GM12864 (cell line): Measurements from ENCODE around the gene APC2.
"Not testable (repeated sequence)": the region's sequence is repeated elsewhere in the genome, so short reads cannot be mapped to it uniquely, and the experiment has no call there.

ENCODE experiments used
- DNase-seq: peaks from one replicate; pipeline ENCODE4 v3.0.0-alpha.2; 2011; ENCODE audit warnings: low read depth
- H3K4me3 ChIP-seq: 2 replicates; pipeline ENCODE4 v1.5.1; 2011; ENCODE audit warnings: mild to moderate bottlenecking, low read depth, low read length, control low read depth
- TF ChIP-seq, protein P1 (sequence below): IDR thresholded peaks from 2 replicates; pipeline ENCODE4 v1.5.1; 2011; ENCODE audit warnings: low read depth, mild to moderate bottlenecking, moderate library complexity, low read length, control low read depth, inconsistent platforms; ENCODE audit errors: missing control alignments

The APC2 gene

DNA sequence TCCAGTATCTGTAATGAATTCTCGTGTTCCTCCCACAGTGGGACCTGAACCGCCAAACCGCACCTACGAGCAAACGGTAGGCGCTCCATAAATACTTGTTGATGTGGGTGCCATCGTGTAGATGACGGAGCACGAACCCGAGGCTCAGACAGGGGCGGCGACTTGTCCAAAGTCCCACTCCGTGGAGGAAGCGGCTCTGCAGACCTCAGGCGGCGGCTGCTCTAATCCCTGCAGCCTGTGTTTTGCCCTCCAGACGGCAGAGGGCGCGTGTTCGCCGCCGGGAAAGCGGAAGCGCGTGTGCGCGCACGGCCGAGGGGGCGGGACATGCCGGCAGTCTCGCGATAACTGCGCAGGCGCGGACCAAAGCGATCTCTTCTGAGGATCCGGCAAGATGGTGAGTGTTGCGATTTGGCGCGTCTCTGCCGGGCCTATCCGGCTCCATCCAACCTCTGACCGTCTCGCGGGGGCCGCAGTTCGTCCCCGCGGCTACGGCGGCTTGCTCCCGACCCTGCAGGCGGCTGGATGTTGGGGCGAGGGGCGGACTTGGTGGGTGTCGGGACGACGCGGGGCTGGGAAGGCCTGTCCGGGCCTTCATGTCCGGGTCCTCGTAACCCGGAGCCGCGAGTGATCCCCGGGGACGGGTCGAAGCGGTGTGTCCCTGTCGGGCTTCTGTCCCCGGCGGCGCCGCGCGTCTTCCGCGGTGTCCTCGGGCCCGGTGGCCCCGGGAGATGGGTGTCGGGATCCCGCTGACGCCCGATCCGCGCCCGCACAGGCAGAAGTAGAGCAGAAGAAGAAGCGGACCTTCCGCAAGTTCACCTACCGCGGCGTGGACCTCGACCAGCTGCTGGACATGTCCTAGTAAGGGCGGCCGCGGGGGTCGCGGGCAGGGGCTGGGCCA lies 11.6 kb upstream of the APC2 start, which contains the start of gene RPS15:
Gene RPS15, plus strand, starts transcription at position 362 of the 898 bp plus-strand sequence. Its CDS starts 30 bp downstream, at position 392.
- TF ChIP-seq, protein P1, sequence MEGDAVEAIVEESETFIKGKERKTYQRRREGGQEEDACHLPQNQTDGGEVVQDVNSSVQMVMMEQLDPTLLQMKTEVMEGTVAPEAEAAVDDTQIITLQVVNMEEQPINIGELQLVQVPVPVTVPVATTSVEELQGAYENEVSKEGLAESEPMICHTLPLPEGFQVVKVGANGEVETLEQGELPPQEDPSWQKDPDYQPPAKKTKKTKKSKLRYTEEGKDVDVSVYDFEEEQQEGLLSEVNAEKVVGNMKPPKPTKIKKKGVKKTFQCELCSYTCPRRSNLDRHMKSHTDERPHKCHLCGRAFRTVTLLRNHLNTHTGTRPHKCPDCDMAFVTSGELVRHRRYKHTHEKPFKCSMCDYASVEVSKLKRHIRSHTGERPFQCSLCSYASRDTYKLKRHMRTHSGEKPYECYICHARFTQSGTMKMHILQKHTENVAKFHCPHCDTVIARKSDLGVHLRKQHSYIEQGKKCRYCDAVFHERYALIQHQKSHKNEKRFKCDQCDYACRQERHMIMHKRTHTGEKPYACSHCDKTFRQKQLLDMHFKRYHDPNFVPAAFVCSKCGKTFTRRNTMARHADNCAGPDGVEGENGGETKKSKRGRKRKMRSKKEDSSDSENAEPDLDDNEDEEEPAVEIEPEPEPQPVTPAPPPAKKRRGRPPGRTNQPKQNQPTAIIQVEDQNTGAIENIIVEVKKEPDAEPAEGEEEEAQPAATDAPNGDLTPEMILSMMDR = peak; percentile 92
- peak; percentile 85 for DNase-seq
- H3K4me3 ChIP-seq = peak within 1 kb of the TSS; percentile 74

DNA sequence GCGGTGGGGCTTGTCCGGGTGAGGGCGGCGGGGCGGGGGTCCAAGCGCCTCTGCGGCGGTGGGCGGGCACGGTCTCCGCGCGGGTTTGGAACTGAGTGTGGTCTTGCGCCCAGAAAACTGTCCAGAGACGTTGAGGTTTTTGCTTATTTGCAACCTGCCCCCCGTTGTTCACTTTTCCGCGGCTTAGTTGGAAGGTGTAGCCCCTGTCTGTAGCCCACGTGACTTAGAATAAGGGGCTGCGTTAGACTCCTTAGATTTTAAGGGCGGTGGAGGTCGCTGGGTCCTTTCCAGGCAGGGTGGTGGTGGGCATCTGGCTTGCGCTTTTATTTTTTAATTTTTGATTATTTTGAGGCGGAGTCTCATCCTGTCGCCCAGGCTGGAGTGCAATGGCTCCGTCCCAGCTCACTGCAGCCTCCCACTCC lies 11.0 kb upstream of the APC2 start:
- H3K4me3 ChIP-seq = peak overlapping the region; percentile 74
- no peak for DNase-seq
- TF ChIP-seq, protein P1 = no peak

DNA sequence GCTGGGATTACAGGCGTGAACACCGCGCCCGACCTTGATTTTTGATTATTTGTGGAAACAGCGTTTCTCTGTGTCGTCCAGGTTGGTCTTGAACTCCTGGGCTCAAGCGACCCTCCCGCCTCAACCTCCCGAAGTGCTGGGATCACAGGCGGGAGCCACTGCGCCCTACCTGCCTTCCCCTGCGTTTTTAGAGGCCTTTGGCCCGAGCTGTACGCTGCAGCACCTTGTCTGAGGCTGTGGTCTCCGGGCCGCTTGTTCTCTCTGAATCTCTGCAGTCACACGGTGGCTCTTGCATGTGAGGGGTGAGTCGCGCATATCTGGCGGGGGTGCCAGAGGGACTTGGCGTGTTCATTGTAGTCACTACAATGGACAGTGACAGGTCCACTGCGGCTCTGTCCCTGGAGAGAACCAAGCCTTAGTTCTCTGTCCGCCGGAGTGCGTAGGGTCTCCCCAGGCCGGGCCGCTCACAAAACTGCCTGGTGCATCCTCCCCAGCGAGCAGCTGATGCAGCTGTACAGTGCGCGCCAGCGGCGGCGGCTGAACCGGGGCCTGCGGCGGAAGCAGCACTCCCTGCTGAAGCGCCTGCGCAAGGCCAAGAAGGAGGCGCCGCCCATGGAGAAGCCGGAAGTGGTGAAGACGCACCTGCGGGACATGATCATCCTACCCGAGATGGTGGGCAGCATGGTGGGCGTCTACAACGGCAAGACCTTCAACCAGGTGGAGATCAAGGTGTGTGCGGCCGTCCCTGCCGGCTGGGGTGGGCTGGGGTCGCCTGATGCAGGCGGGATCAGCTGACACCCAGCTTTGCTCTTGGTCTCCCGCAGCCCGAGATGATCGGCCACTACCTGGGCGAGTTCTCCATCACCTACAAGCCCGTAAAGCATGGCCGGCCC lies 10.2 kb upstream of the APC2 start:
- peak overlapping the region; percentile 74 for H3K4me3 ChIP-seq
- not testable (repeated sequence) for DNase-seq

DNA sequence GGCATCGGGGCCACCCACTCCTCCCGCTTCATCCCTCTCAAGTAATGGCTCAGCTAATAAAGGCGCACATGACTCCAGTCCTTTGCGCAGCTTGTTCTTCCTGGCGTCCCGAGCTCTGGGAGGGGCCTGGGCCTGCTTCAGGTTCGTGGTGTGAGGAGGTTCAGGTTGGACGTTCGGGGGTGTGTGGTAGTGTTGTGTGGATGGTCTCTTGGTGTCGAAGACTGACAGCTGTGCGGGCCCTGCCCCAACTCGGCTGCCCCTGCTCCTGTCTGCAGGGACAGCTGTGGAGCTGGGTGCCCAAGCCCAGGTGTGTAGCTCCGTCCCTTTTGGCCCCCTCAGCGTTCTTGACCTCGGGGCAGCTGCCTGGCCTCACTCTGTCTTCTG lies 9.5 kb upstream of the APC2 start:
- no peak for DNase-seq
- peak overlapping the region; percentile 74 for H3K4me3 ChIP-seq
- TF ChIP-seq, protein P1 = no peak

DNA sequence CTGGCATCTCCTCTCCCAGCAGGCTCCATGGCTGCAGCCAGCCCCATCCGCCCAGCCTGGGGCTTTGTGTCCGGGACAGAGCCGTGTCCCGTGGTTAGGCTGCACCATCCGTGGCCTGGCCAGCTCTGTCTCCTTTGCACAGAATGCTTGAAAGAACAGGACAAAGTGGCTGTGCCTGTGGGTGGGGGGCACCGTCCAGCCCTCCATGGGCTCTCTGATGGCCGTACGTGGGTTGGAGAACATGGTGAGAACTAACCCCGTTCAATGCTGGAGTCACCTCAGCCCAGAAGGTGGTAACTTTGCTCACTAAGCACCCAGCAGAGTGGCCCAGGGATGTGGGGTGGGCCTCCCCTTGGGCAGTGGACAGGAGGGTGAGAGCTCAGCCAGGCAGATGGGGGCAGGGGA lies 8.9 kb upstream of the APC2 start:
- TF ChIP-seq, protein P1 = no peak
- no peak overlapping the region for H3K4me3 ChIP-seq
- no peak for DNase-seq

DNA sequence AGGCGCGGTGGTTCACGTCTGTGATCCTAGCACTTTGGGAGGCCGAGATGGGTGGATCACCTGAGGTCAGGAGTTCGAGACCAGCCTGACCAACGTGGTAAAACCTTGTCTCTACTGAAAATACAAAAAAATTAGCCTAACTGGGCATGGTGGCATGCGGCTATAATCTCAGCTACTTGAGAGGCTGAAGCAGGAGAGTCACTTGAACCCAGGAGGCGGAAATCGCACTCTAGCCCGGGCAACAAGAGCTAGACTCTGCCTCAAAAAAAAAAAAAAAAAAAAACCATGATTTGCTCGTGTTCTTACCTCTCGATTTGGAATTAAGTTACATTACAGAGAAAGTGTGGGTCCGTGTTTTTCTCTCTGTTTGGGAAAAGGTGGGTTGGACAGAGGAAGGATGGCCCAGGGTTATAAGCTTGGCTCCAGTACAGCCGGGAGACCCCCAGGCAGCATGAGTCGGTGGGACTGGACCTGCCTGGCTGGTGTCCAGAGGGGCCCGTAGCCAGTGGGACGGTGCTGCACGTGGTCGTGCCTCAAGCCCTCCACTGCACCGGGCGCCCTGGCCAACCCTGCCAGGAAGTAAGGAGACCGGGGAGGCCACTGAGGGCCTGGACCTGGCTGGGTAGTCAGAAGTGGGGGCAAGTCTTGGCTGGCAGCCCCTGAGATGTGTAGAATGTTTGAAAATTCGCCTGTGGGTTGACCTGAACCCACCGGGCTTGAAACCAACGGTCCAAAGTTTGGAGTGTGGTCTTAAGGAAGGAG lies 8.1 kb upstream of the APC2 start:
- no peak overlapping the region for H3K4me3 ChIP-seq
- TF ChIP-seq, protein P1 = no peak

More for the DNA sequence above, 8.1 kb upstream of the APC2 start:
- DNase-seq = no peak
